ENCODE results near the gene C4A. TPM values are rescaled to one million over a fixed set of nuclear protein-coding genes. Genes with fewer than 3 reads are reported as not detected.

C4A gene
- total RNA-seq, 4 donors from 2014 or later = 4.0 to 10.2 (median 5.3) TPM

- TF ChIP-seq CTCF (IDR thresholded peaks at IDR 0.05) = no peak
- TF ChIP-seq POLR2AphosphoS5 (IDR thresholded peaks at IDR 0.05) = no peak
- TF ChIP-seq POLR2A (IDR thresholded peaks at IDR 0.05) = no peak
- H3K9me3 ChIP-seq = no peaks in the 10 kb centered on the region
- no peak overlapping the region for H3K27ac ChIP-seq
- no peak for DNase-seq (ENCODE audit: low spot score in 2 of 2)
- H3K4me3 ChIP-seq = no peak overlapping the region
- H3K4me1 ChIP-seq = peaks cover 24% of the 10 kb centered on the region
- H3K27me3 ChIP-seq = no peaks in the 10 kb centered on the region
- peaks cover 69% of the 10 kb centered on the region for H3K36me3 ChIP-seq
- WGBS = 93% methylated on average over 11 of the region's 12 CpGs
These were observed 20.2 kb upstream of the C4A start for GRCh38 chr6:31961616-31962015.

GRCh38 chr6:31963921-31964320, 17.9 kb upstream of the C4A start:
- WGBS = 93% methylated on average over 11 of the region's 19 CpGs

GRCh38 chr6:31965700-31966099, 16.2 kb upstream of the C4A start:
- TF ChIP-seq EP300 (IDR thresholded peaks at IDR 0.05) (no peak), CTCF (IDR thresholded peaks at IDR 0.05) (no peak), POLR2A (IDR thresholded peaks at IDR 0.05) (no peak), POLR2AphosphoS5 (IDR thresholded peaks at IDR 0.05) (no peak)
- Histone ChIP-seq H3K36me3 (peaks cover 100% of the 10 kb centered on the region), H3K27me3 (no peaks in the 10 kb centered on the region), H3K4me1 (peaks cover 5% of the 10 kb centered on the region), H3K4me3 (no peak overlapping the region), H3K9me3 (no peaks in the 10 kb centered on the region), H3K27ac (no peak overlapping the region)
- 88% methylated on average over 10 of the region's 13 CpGs for WGBS
- no peak for DNase-seq (ENCODE audit: low spot score in 2 of 2)

More at GRCh38 chr6:31963921-31964320, 17.9 kb upstream of the C4A start:
- Histone ChIP-seq H3K36me3 (peaks cover 88% of the 10 kb centered on the region), H3K27me3 (no peaks in the 10 kb centered on the region), H3K27ac (no peak overlapping the region), H3K9me3 (no peaks in the 10 kb centered on the region), H3K4me3 (no peak overlapping the region), H3K4me1 (peaks cover 13% of the 10 kb centered on the region)
- TF ChIP-seq POLR2AphosphoS5 (IDR thresholded peaks at IDR 0.05) (no peak), CTCF (IDR thresholded peaks at IDR 0.05) (no peak), POLR2A (IDR thresholded peaks at IDR 0.05) (no peak), EP300 (IDR thresholded peaks at IDR 0.05) (no peak)
- DNase-seq (ENCODE audit: low spot score in 2 of 2) = no peak

- Histone ChIP-seq H3K4me3 (no peak overlapping the region), H3K36me3 (peaks cover 94% of the 10 kb centered on the region), H3K27ac (no peak overlapping the region), H3K4me1 (peaks cover 13% of the 10 kb centered on the region), H3K9me3 (no peaks in the 10 kb centered on the region), H3K27me3 (no peaks in the 10 kb centered on the region)
- no peak for TF ChIP-seq POLR2AphosphoS5 (IDR thresholded peaks at IDR 0.05)
- no peak for TF ChIP-seq EP300 (IDR thresholded peaks at IDR 0.05)
- TF ChIP-seq CTCF (IDR thresholded peaks at IDR 0.05) = no peak
- TF ChIP-seq POLR2A (IDR thresholded peaks at IDR 0.05) = no peak
- 75% methylated on average over 2 of the region's 7 CpGs for WGBS
- no peak for DNase-seq (ENCODE audit: low spot score in 2 of 2)
These were observed 15.4 kb upstream of the C4A start for GRCh38 chr6:31966506-31966905.

- Histone ChIP-seq H3K27ac (no peak overlapping the region), H3K9me3 (no peaks in the 10 kb centered on the region), H3K4me1 (peaks cover 17% of the 10 kb centered on the region), H3K36me3 (peaks cover 86% of the 10 kb centered on the region), H3K4me3 (no peak overlapping the region), H3K27me3 (no peaks in the 10 kb centered on the region)
- TF ChIP-seq EP300 (IDR thresholded peaks at IDR 0.05) (no peak), CTCF (IDR thresholded peaks at IDR 0.05) (no peak), POLR2A (IDR thresholded peaks at IDR 0.05) (no peak), POLR2AphosphoS5 (IDR thresholded peaks at IDR 0.05) (no peak)
- no peak for DNase-seq (ENCODE audit: low spot score in 2 of 2)
- 80% methylated on average over 10 of the region's 10 CpGs for WGBS
These were observed 14.6 kb upstream of the C4A start for GRCh38 chr6:31966997-31967925.

Data from suprapubic skin (tissue), 4 donors.